A673 (cell line): ENCODE data around the gene TCF25. TPM values are rescaled to one million over a fixed set of nuclear protein-coding genes. Genes with fewer than 3 reads are reported as not detected.

ENCODE experiments used
- BruUV-seq: library from RNA; stranded (reverse); fragments of 400-500 nt; replicated peaks from 2 replicates; lab custom pipeline; 2021; lab: Mats Ljungman, UMichigan
- CTCF ChIA-PET: fragments of 300-600 bp; sonication (Branson Sonifier 250); formaldehyde crosslinking; loops from one replicate; lab custom pipeline; 2022; ENCODE audit warnings: antibody characterized with exemption; lab: Charles Lee
- POLR2A ChIA-PET: fragments of 300-600 bp; sonication (Branson Sonifier 250); formaldehyde crosslinking; loops from one replicate; lab custom pipeline; 2022; ENCODE audit warnings: antibody characterized with exemption; ENCODE audit not compliant: low non-redundant PET; lab: Charles Lee
- DNase-seq: peaks from one replicate; pipeline ENCODE4 v3.0.0-alpha.2; 2015; ENCODE audit warnings: low spot score
- H3K27ac ChIP-seq: fragments of 200-600 bp; sonication (generic); 2 replicates; pipeline ENCODE4 v1.5.1; 2016; ENCODE audit warnings: mixed run types, low read depth, mild to moderate bottlenecking, mixed read lengths, antibody characterized with exemption, low read length; ENCODE audit not compliant: poor library complexity, severe bottlenecking
- H3K27me3 ChIP-seq: fragments of 200-600 bp; sonication (generic); replicated peaks from 2 replicates; pipeline ENCODE4 v1.6.1; 2017; ENCODE audit warnings: mixed run types, low read depth, mild to moderate bottlenecking, mixed read lengths, antibody characterized with exemption, low read length; ENCODE audit not compliant: insufficient read depth, poor library complexity
- H3K36me3 ChIP-seq: fragments of 200-600 bp; sonication (generic); 2 replicates; pipeline ENCODE4 v1.6.1; 2016; ENCODE audit warnings: mixed run types, mild to moderate bottlenecking, mixed read lengths, antibody characterized with exemption, low read length; ENCODE audit not compliant: insufficient read depth, poor library complexity, severe bottlenecking
- H3K4me1 ChIP-seq: fragments of 200-600 bp; sonication (generic); 2 replicates; pipeline ENCODE4 v1.6.1; 2017; ENCODE audit warnings: mixed run types, mild to moderate bottlenecking, mixed read lengths, antibody characterized with exemption, low read length; ENCODE audit not compliant: insufficient read depth, poor library complexity, severe bottlenecking
- H3K4me3 ChIP-seq: fragments of 200-600 bp; sonication (generic); 2 replicates; pipeline ENCODE4 v1.5.1; 2016; ENCODE audit warnings: low read depth, mixed run types, mild to moderate bottlenecking, mixed read lengths, low read length; ENCODE audit not compliant: poor library complexity, severe bottlenecking
- H3K9me3 ChIP-seq: fragments of 200-600 bp; sonication (generic); 2 replicates; pipeline ENCODE4 v1.6.1; 2016; ENCODE audit warnings: mixed run types, low read depth, mild to moderate bottlenecking, mixed read lengths, antibody characterized with exemption, low read length; ENCODE audit not compliant: poor library complexity, severe bottlenecking
- CTCF ChIP-seq: fragments of 300-800, 200-600 bp; sonication (generic); conservative IDR thresholded peaks from 2 replicates; pipeline ENCODE4 v1.5.1; 2017; ENCODE audit warnings: low read depth, mild to moderate bottlenecking, antibody characterized with exemption, low read length, moderate library complexity, mixed read lengths
- EZH2 ChIP-seq: fragments of 200-600 bp; sonication (generic); IDR thresholded peaks from 2 replicates; pipeline ENCODE4 v1.6.1; 2017; ENCODE audit warnings: borderline replicate concordance, low read depth, mild to moderate bottlenecking, mixed read lengths, antibody characterized with exemption, low read length; ENCODE audit not compliant: poor library complexity, severe bottlenecking
- intact Hi-C: fragments of 100-400 bp; cut with micrococcal nuclease; formaldehyde crosslinking; loops from one replicate; pipeline ENCODE4 v1.10.0; 2022; ENCODE audit not compliant: unreplicated experiment
- total RNA-seq: library from RNA; stranded (reverse); gene quantifications from 2 replicates; pipeline ENCODE4 v1.2.3, GENCODE V29; 2021

The TCF25 gene
- total RNA-seq, 1 experiment from 2014 or later, result 190 TPM

- ChIA-PET POLR2A (no interaction called here), CTCF (no interaction called here)
- no peaks in the 10 kb centered on the region for H3K9me3 ChIP-seq
- H3K27ac ChIP-seq, result peak overlapping the region; percentile 78
- H3K27me3 ChIP-seq, result no peaks in the 10 kb centered on the region
- BruUV-seq, result TSS peak; percentile 70
- H3K4me3 ChIP-seq, result peak overlapping the region; percentile 95
- H3K4me1 ChIP-seq, result peaks cover 58% of the 10 kb centered on the region
- intact Hi-C loops, result loop anchor here (10.0 kb wide), 1 partner anchor 103 kb away; no protein-coding TSS in a partner anchor
- DNase-seq, result peak; percentile 82
- TF ChIP-seq EZH2 (no peak), CTCF (no peak)
- H3K36me3 ChIP-seq, result no peaks in the 10 kb centered on the region
Observed at GRCh38 chr16:89921702-89922476, 48.5 kb downstream of the TCF25 start.

- H3K4me3 ChIP-seq, result peak overlapping the region; percentile 95
- intact Hi-C loops, result loop anchor here (10.0 kb wide), 1 partner anchor 102 kb away; no protein-coding TSS in a partner anchor
- TF ChIP-seq EZH2, result no peak
- no peak for TF ChIP-seq CTCF
- POLR2A ChIA-PET, result interaction anchor here (0.6 kb wide), 1 partner anchor 461 kb away, joined by 3 read pairs; no protein-coding TSS in a partner anchor
- no TSS peak for BruUV-seq
- no peaks in the 10 kb centered on the region for H3K36me3 ChIP-seq
- CTCF ChIA-PET, result interaction anchor here (0.9 kb wide), 1 partner anchor 12 kb away, joined by 3 read pairs; no protein-coding TSS in a partner anchor
- no peaks in the 10 kb centered on the region for H3K27me3 ChIP-seq
- H3K27ac ChIP-seq, result peak overlapping the region; percentile 78
- peak; percentile 81 for DNase-seq
- no peaks in the 10 kb centered on the region for H3K9me3 ChIP-seq
- H3K4me1 ChIP-seq, result peaks cover 54% of the 10 kb centered on the region
Observed at GRCh38 chr16:89922477-89922883, 49.1 kb downstream of the TCF25 start.

GRCh38 chr16:89922884-89923639 is 49.7 kb downstream of the TCF25 start, which contains the start of gene TUBB3:
Gene TUBB3, plus strand, starts transcription at chr16:89923342. Its CDS starts 60 bp downstream, at chr16:89923402.
- no peak for TF ChIP-seq CTCF
- TF ChIP-seq EZH2, result no peak
- intact Hi-C loops, result loop anchor here (10.0 kb wide), 1 partner anchor 102 kb away; no protein-coding TSS in a partner anchor
- Histone ChIP-seq H3K4me1 (peaks cover 50% of the 10 kb centered on the region), H3K36me3 (peaks cover 4% of the 10 kb centered on the region), H3K9me3 (no peaks in the 10 kb centered on the region), H3K27ac (peak within 1 kb of the TSS; percentile 78), H3K4me3 (peak within 1 kb of the TSS; percentile 95), H3K27me3 (no peaks in the 10 kb centered on the region)
- ChIA-PET POLR2A (interaction anchor here (0.6 kb wide), 1 partner anchor 461 kb away, joined by 3 read pairs; no protein-coding TSS in a partner anchor), CTCF (interaction anchor here (0.9 kb wide), 1 partner anchor 13 kb away, joined by 3 read pairs; no protein-coding TSS in a partner anchor)
- DNase-seq, result peak; percentile 92
- no TSS peak for BruUV-seq
